SH-SY5Y (cell line): ENCODE results near the gene JPT2.

ENCODE experiments used
- GATA2 ChIP-seq: IDR thresholded peaks from 2 replicates; pipeline ENCODE4 v1.6.1; 2011; ENCODE audit warnings: mild to moderate bottlenecking, low read depth, low read length
- GATA3 ChIP-seq: IDR thresholded peaks from 2 replicates; pipeline ENCODE4 v1.6.1; 2011; ENCODE audit warnings: low read depth, mild to moderate bottlenecking, low read length, moderate library complexity

DNA sequence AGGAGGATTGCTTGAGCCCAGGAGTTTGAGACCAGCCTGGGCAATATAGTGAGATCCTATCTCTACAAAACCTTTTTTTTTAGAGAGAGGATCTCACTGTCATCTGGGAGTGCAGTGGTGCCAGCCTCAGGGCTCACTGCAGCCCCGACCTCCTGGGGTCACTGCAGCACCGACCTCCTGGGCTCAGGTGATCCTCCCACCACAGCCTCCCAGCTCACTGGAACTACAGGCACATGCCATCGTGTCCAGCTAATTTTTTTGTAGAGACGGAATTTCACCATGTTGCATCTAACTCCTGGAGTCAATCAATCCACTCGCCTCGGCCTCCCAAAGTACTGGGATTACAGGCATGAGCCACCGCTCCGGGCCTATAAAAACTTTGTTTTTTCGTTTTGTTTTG, 43.3 kb downstream of the JPT2 start:
- no peak for TF ChIP-seq GATA2
- TF ChIP-seq GATA3: no peak
